Measurements from ENCODE around the gene IFT43.

DNA sequence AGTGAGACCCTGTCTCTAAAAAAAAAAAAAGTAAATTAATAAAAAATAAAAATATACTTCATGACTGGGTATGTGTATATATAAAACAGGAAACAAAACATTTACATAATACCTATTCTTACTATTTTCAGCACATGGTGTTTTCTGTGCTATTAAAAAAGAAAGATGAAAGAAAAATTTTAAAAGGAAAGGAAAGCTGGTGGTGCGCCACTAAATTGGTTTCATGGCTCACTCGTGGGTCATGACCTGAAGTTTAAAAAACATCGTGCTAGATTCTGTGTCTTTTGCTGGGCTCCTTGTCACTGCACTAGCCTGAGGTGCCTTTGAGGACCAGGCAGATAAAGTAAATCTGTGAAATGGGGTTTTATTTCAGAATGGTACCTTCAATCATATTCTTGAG, 69.8 kb downstream of the IFT43 start:
- no peak for TF ChIP-seq CTCF (IDR thresholded peaks at IDR 0.05)
- no peak for TF ChIP-seq POLR2A (IDR thresholded peaks at IDR 0.05)
